SU-DHL-6 (cell line): ENCODE measurements around the gene GANAB.

Source experiments
- CTCF ChIP-seq: fragments of 200-600 bp; sonication (generic); IDR thresholded peaks from one replicate; pipeline ENCODE4 v1.5.1; 2017; ENCODE audit warnings: antibody characterized with exemption, mild to moderate bottlenecking, low read length, moderate library complexity; ENCODE audit not compliant: insufficient read depth, poor library complexity, severe bottlenecking
- EZH2phosphoT487 ChIP-seq: fragments of 200-600 bp; sonication (generic), shearing (Covaris generic); conservative IDR thresholded peaks from 2 replicates; pipeline ENCODE4 v1.6.1; 2018; ENCODE audit warnings: mild to moderate bottlenecking, antibody characterized with exemption, low read length, moderate library complexity, mixed read lengths

GRCh38 chr11:62575156-62575555, 71.3 kb downstream of the GANAB start:
- no peak for TF ChIP-seq CTCF
- no peak for TF ChIP-seq EZH2phosphoT487
